Thyroid gland (tissue), 4 donors: Measurements from ENCODE around the gene HLA-F. TPM values are rescaled to one million over a fixed set of nuclear protein-coding genes. Genes with fewer than 3 reads are reported as not detected.
A peak's percentile ranks its signal among the peaks of the same experiment; 100 is the strongest.

Experiments used
- DNase-seq, 2 donors: peaks; one replicate each; pipeline ENCODE4 v3.0.0-alpha.2; 2019
- H3K27ac ChIP-seq, 3 donors: fragments of 200-600 bp; sonication (generic); 1 replicate in 2 of 3; 2 replicates in 1 of 3; pipeline ENCODE4 v1.5.1; 2016 to 2019; ENCODE audit warnings: mild to moderate bottlenecking in 1 of 3, moderate library complexity in 1 of 3
- H3K27me3 ChIP-seq: fragments of 200-600 bp; sonication (generic); one replicate; pipeline ENCODE4 v1.5.1; 2019
- H3K36me3 ChIP-seq, 2 donors: fragments of 200-600 bp; sonication (generic); one replicate each; pipeline ENCODE4 v1.5.1; 2016 to 2019
- H3K4me1 ChIP-seq, 2 donors: fragments of 200-600 bp; sonication (generic); one replicate each; pipeline ENCODE4 v1.5.1; 2017 to 2019
- H3K4me3 ChIP-seq, 3 donors: fragments of 200-600 bp; sonication (generic); replicated peaks in 1 of 3; 1 replicate in 2 of 3; 2 replicates in 1 of 3; pipeline ENCODE4 v1.5.1; 2016; ENCODE audit warnings: mild to moderate bottlenecking in 1 of 3
- H3K9me3 ChIP-seq: fragments of 200-600 bp; sonication (generic); one replicate; pipeline ENCODE4 v1.5.1; 2017
- POLR2A ChIP-seq, 2 donors: fragments of 450-650 bp; IDR thresholded peaks; one replicate each; pipeline ENCODE4 v1.6.1; 2017; ENCODE audit warnings: antibody characterized with exemption in 2 of 2, mild to moderate bottlenecking in 2 of 2, moderate library complexity in 1 of 2
- WGBS, 2 donors: methylation state at CpG; one replicate each; pipeline ENCODE4 v1.1.5; 2017; 5-methylcytosine and 5-hydroxymethylcytosine counted together
- intact Hi-C: fragments of 100-400 bp; cut with DNase I; formaldehyde crosslinking; loops from one replicate; pipeline ENCODE4 v1.15.1; 2023
- total RNA-seq, 4 donors: library from RNA; depleted of rRNA; stranded (reverse); fragments of >200 nt; gene quantifications; one replicate each; pipeline ENCODE4 v1.2.3, GENCODE V29; 2016
- TF ChIP-seq, protein P1 (sequence below), 6 experiments: fragments of 200-600 bp in 3 of 6; fragments of 450-650 bp in 3 of 6; sonication (generic) in 3 of 6; IDR thresholded peaks; one replicate each; pipeline ENCODE4 v1.5.1; 2016 to 2019; ENCODE audit warnings: antibody characterized with exemption in 6 of 6, mild to moderate bottlenecking in 2 of 6, inconsistent platforms in 1 of 6, moderate library complexity in 1 of 6

HLA-F gene
- total RNA-seq, 4 donors from 2014 or later: 33.9 to 81.3 (median 44.6) TPM

DNA sequence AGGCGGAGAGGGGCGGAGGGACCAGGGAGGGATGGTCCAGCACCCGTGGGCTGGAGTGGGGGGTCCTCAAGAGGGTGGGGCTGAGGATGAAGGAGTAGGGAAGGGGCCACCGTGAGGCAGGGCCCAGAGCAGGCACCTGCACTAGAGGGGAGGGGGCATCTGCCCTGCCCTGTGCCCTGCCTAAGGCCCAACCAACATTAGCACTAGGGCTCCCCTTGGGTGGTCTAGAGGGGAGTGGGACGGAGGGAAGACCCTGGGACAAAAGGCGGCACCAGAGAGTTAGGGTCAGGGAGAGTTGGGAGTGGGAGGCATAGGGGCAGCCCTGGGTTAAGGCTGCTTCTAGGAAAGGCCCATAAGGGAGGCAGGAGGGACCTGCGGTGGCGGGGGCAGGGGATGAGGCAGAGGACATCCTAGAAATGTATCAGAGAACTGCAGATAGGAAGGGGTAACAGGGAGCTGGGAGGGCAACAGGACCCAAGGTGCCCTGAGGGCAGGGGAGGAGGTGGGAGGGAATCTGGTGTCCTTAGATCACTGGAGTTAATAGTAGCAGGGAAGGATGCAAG lies 24.5 kb downstream of the HLA-F start:
- Histone ChIP-seq H3K9me3 (no peaks in the 10 kb centered on the region), H3K36me3 (no peaks in the 10 kb centered on the region), H3K4me3 (peak overlapping the region in 1 of 3 donors; percentile 79), H3K27ac (no peak overlapping the region), H3K27me3 (no peaks in the 10 kb centered on the region), H3K4me1 (peaks cover 14 to 18% of the 10 kb centered on the region in 2 donors)
- DNase-seq: no peak
- WGBS, 2 donors: 79 to 81% methylated on average over 8 of the region's 8 CpGs
- intact Hi-C loops: no loop called here
- TF ChIP-seq POLR2A (IDR thresholded peaks at IDR 0.05): no peak
- TF ChIP-seq, protein P1, sequence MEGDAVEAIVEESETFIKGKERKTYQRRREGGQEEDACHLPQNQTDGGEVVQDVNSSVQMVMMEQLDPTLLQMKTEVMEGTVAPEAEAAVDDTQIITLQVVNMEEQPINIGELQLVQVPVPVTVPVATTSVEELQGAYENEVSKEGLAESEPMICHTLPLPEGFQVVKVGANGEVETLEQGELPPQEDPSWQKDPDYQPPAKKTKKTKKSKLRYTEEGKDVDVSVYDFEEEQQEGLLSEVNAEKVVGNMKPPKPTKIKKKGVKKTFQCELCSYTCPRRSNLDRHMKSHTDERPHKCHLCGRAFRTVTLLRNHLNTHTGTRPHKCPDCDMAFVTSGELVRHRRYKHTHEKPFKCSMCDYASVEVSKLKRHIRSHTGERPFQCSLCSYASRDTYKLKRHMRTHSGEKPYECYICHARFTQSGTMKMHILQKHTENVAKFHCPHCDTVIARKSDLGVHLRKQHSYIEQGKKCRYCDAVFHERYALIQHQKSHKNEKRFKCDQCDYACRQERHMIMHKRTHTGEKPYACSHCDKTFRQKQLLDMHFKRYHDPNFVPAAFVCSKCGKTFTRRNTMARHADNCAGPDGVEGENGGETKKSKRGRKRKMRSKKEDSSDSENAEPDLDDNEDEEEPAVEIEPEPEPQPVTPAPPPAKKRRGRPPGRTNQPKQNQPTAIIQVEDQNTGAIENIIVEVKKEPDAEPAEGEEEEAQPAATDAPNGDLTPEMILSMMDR (IDR thresholded peaks at IDR 0.05): no peak

DNA sequence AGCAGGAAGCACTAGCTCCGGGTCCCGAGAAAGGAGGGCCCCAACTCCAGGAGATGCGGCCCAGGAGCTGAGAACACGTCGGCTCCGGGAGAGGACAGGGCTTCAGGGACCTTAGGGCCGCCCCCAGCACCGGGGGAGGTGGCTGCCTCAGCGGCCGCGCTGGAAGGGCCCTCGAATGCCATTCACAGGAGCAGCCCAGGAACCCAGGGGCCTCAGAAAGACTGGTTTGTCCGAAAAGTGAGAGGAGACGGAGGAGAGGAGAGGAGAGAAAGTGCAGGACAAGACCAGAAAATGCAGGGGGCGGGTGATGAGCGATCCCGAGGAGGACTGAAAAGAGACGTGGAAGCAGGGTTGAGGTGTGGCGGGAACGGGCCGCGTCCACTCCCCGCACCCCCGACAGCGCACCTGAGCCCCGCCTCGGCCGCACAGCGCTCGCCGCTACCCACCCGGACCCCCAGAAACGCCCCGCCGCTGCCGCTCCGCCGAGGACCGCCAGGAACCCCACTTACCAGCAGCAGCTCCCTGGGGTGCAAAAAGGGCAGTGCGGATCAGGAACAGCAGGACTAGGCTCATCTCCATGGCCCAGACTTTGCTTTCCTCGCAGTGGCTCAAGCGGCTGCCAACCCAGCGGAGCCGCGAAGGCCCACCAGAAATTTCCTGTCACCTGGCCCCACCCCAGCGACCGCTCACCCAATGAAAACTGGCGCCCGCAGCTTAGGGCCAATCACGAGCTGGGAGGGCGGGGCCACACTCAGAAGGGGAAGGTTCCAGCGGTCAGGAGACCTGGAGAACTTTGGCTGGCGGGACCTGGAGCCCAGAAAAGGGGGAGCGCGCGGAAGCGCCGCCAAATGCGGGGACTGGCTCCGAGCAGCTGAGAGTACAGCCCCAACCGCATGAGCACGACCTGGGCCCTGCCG lies 25.4 kb downstream of the HLA-F start:
- H3K27me3 ChIP-seq: no peaks in the 10 kb centered on the region
- peak in 1 of 2 donors; percentile 83 for TF ChIP-seq POLR2A (IDR thresholded peaks at IDR 0.05)
- TF ChIP-seq, protein P1 (IDR thresholded peaks at IDR 0.05): no peak
- peak; percentile 97 to 98 for DNase-seq
- H3K9me3 ChIP-seq: no peaks in the 10 kb centered on the region
- peaks cover 18 to 20% of the 10 kb centered on the region in 2 donors for H3K4me1 ChIP-seq
- H3K27ac ChIP-seq: peak overlapping the region in 2 of 3 donors; percentile 39 to 61
- intact Hi-C loops: no loop called here
- peak overlapping the region in 2 of 3 donors; percentile 50 to 79 for H3K4me3 ChIP-seq
- no peaks in the 10 kb centered on the region for H3K36me3 ChIP-seq
- 1% methylated on average over 37 to 54 of the region's 63 CpGs for WGBS, 2 donors

DNA sequence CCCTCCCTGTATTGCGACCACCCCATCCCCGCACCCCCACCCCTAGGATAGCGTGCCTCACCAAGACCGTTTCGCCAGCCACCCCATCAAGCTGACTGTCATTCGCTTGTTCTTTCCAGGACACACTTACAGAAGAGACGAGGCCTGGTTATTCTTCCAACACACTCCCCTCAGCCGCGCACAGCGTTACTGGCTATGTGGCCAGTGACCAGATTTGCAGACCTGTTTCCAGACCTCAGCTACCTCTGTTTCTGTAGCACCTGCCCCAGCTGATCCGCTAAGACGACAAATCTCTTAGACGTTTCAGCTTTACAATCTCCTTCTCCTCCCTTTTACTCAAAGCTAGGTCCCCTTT lies 26.1 kb downstream of the HLA-F start:
- Histone ChIP-seq H3K27ac (peak overlapping the region in 2 of 3 donors; percentile 39 to 61), H3K27me3 (no peaks in the 10 kb centered on the region), H3K4me3 (peak overlapping the region in 1 of 3 donors; percentile 79), H3K4me1 (peaks cover 18 to 20% of the 10 kb centered on the region in 2 donors), H3K36me3 (no peaks in the 10 kb centered on the region), H3K9me3 (no peaks in the 10 kb centered on the region)
- WGBS, 2 donors: 6 to 8% methylated on average over 8 to 13 of the region's 13 CpGs
- intact Hi-C loops: no loop called here
- no peak for TF ChIP-seq POLR2A (IDR thresholded peaks at IDR 0.05)
- TF ChIP-seq, protein P1 (IDR thresholded peaks at IDR 0.05): no peak
- no peak for DNase-seq

DNA sequence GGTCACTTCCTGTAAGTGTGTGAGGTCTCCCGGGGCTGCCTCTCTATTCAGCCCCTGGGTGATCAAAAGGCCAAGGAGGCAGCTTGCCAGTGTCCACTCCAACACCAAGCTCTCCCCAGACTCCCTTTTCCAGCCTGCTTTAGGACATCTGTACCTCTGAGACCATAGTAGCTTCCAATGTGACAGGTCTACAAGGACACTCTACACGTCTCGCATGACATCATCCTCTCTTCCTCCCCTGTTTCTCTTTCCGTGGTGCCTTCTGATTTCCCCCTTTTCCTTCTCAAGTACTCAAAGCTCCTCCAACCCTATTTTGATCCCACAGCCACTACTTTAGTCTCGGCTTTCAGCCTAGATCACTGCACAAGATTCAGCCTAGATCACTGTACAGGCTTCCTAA lies 26.4 kb downstream of the HLA-F start:
- DNase-seq: peak in 1 of 2 donors; percentile 19
- intact Hi-C loops: no loop called here
- no peaks in the 10 kb centered on the region for H3K9me3 ChIP-seq
- WGBS, 2 donors: 53 to 56% methylated on average over 5 of the region's 5 CpGs
- H3K27ac ChIP-seq: peak overlapping the region in 2 of 3 donors; percentile 39 to 61
- H3K4me1 ChIP-seq: peaks cover 18 to 20% of the 10 kb centered on the region in 2 donors
- TF ChIP-seq, protein P1 (IDR thresholded peaks at IDR 0.05): no peak
- TF ChIP-seq POLR2A (IDR thresholded peaks at IDR 0.05): no peak
- H3K27me3 ChIP-seq: no peaks in the 10 kb centered on the region
- H3K4me3 ChIP-seq: no peak overlapping the region
- H3K36me3 ChIP-seq: no peaks in the 10 kb centered on the region

DNA sequence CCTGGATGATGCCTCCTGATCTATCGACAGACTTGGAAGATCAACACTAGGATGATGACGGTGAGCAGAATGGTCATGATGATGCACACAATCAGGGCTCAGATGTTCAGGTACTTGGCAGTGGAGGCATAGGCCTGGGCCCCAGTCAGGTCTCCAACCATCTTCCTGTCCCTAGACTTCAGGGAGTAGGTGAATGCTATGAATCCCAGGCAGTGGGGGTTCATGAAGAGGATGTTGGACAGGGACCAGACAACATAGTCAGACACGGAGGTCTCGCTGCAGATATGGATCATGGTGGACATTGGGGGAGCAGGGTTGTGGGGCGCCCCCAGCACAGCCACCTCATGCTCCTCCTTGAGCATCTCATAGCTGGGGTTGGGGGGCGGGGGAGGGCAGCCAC lies 27.5 kb downstream of the HLA-F start:
- WGBS, 2 donors: 66 to 97% methylated on average over 6 of the region's 6 CpGs
- intact Hi-C loops: no loop called here
- no peak for DNase-seq
- no peaks in the 10 kb centered on the region for H3K27me3 ChIP-seq
- H3K36me3 ChIP-seq: no peaks in the 10 kb centered on the region
- no peak for TF ChIP-seq POLR2A (IDR thresholded peaks at IDR 0.05)
- TF ChIP-seq, protein P1 (IDR thresholded peaks at IDR 0.05): no peak
- H3K4me1 ChIP-seq: peaks cover 18 to 20% of the 10 kb centered on the region in 2 donors
- no peak overlapping the region for H3K27ac ChIP-seq
- H3K4me3 ChIP-seq: no peak overlapping the region
- H3K9me3 ChIP-seq: no peaks in the 10 kb centered on the region
